Stimulated activated CD8-positive, alpha-beta memory T cell treated with anti-CD3 and anti-CD28 coated beads, Interleukin-15, amount 100 ng/mL, for 24 hours (primary cell): ENCODE results near the gene POR.

Experiments
- DNase-seq: peaks from one replicate; pipeline ENCODE4 v3.0.0-alpha.2; 2020; ENCODE audit warnings: low read depth

POR gene

DNA sequence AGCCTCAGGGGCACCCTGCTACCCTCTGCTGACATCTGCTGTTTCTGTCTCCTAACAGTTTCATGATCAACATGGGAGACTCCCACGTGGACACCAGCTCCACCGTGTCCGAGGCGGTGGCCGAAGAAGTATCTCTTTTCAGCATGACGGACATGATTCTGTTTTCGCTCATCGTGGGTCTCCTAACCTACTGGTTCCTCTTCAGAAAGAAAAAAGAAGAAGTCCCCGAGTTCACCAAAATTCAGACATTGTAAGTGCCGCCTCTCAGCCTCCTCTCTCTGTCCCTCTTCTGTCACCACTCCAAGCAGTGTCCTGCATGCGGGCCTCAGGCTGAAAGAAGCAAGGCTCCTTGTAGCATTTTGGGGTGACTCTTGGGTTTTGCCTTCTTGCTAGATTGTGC, 39.0 kb downstream of the POR start:
- DNase-seq, result no peak

DNA sequence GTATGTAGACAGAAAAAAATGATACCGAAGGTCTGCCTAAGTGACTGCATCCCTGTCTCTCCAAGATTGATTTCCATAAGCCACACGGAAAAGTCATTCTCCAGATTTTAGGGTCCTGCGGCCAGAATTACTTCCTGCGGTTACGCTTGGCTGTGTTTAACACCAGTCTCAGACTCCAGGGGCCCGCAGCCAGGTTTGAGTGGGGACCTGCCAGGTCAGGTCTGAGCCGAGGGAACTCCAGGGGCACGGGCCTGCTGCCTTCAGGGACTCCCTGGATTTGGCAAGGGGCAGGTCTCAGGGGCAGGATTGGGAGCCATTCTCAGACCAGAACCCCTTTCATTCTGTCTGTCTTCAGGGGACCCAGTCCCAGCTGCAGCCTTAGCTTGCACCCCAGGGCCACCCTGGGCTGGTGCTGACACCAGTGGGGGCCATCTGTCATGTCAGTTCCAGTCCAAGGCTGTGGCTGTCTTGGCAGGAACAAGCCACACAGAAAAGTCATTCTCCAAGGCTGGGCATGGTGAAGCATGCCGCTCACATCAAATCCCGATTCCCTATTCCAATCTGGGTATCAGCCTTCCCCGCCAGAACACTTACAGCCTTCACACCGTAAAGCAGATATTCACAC, 40.5 kb downstream of the POR start:
- no peak for DNase-seq

DNA sequence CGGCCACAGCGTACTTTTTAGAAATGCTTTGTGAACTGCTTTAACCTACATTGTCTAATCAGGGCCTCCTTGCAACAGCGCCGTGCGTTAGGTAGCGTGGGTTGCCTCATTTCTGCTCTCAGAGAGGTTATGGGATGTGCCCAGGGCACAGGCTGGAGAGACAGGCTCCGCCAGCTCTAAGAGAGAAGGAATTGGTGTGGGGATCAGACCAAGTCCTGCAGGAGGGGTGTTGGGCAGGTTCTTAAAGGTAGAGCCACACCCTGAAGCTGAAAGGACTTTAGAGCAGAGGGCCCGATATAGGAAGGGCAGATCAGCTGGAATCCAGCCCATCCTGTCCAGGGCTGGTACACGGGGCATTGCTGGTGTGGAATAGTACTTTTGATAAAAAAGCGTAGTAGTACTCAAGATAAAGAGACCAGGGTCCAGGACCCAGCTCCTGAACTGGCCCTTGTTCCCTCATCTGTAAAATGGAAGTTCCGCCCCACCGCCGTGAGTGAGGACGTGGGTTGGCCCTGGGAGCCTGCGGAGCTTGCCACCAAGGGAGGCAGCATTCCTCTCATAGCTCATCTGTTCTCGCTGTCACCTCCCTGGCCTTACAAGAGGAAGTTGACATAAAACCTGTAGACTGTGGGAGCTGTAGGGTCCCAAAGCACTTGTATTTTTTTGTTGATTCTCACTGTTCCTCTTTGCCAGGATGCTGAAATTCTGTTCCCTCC, 42.2 kb downstream of the POR start:
- no peak for DNase-seq

DNA sequence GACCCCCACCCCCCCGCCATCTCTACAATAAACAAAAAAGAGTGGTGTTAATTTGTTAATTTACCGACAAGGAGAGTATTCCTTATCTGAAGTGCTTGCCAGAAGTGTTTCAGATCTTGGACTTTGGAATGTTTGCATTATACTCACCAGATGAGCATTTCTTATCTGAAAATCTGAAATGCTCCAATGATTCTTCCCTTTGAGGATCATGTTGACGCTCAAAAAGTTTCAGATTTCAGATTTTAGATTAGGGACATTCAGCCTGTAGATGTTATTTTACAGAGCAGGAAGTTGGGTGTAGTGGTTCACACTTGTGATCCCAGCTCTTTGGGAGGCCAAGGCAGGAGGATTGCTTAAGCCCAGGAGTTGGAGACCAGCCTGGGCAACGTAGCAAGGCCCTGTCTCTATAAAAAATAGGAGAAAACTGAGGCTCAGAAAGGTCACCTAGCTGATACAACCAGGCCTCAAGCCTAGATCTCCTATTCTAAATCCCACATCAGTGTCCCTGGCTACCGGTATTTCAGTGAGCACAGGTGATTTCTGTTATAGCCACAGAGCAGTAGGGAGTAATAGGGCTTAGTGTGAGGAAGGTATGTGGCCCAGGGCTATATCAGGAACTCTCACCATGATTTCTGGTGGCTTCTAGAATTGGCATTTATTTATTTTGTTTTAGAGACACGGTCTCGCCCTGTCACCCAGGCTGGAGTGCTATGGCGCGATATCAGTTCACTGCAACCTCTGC, 44.0 kb downstream of the POR start:
- no peak for DNase-seq

DNA sequence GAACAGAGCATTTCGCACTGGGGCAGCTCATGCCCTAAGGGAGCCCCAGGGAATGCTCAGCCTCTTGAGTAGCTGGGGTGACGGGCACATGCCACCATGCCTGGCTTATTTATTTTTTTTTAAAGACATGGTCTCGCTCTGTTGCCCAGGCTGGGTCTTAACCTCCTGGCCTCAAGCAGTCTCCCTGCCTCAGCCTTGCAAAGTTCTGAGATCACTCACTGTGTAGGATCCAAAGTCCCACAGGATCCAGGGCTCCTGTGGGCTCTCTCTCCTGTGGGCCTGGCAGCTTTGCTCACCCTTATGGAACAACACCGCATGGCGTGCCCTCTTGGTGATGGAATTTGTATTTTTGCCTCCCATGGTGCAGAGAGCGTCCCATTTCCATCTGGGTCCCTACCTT, 45.4 kb downstream of the POR start:
- DNase-seq, result no peak

DNA sequence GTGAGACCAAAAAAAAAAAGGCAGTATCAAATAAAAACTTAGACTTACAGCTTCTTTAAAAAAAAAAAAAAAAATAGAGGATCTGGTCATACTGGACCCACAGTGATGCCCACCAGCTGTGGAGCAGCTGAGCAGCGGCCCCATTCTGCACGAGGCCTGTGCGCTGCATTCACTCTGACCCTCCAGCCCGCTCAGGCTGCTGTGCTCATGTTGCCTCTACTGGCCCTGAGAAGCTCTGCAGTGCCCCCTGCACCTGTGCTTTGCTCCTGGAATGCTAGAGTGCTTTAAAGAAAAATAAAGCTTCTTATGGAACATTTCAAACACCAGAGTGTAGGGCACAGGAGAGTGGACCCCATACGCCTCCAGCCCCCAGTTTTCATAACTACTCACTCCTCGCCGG, 46.3 kb downstream of the POR start:
- no peak for DNase-seq

DNA sequence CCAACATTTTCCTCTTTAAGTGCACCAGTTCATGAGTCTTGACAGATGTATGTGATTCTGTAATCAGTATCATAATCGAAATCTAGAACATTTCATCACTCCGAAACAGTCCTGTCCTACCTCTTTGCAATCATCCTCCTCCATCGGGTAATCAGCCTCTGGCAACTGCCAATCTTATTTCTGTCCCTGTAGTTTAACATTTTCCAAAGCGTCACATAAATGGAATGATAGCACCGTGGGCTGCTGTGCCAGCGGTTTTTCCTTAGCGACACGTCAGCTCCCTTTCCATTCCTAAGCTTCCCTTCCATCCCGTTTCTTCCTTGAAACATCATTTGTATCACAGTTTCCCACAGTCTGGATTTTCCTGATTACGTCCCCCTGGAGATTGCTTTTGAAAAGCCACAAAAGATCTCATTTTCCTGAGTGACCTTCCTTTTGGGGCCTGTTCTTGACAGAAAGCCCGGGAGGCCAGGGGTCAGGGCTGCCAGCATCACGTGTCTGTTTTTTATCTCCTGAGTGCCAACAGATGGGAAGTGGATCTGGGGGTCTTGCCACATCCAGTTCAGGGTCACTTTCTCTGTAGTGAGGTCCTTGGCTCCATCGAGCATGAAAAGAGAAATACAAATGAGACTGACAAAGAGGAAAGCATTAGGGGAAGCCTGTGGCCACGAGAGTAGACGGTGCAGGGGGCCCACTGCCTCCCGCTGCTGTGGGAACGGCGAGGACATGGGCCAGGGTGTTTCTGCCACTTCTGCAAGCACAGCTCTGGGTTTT, 47.8 kb downstream of the POR start:
- no peak for DNase-seq

DNA sequence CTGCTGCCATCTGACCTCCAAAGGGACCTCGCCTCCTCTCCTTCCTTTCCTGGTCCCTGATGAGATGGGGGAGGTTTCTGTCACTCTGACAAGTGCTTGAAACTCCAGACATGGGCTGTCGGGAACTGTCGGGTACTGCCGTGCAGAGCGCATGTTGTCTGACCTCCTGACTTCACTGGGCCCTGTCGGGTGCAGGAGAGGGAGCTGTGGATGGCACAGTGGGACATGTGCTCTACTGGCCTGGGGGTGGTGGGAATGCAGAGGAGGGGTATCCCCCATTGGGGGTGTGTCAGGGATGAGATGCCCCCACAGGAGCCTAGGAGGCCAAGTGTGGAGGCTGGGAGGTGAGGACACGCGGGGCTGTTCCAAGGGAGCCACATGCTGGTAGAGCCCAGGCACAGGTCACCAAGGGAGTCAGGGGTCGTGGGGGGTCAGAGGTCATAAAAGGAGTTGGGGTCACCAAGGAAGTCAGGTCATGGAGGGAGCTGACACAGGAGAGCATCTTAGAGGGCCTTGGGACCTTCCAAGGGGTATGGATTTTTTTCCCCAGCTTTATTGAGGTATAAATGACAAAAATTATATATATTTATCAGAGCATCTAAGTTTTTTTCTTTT, 48.5 kb downstream of the POR start:
- no peak for DNase-seq

DNA sequence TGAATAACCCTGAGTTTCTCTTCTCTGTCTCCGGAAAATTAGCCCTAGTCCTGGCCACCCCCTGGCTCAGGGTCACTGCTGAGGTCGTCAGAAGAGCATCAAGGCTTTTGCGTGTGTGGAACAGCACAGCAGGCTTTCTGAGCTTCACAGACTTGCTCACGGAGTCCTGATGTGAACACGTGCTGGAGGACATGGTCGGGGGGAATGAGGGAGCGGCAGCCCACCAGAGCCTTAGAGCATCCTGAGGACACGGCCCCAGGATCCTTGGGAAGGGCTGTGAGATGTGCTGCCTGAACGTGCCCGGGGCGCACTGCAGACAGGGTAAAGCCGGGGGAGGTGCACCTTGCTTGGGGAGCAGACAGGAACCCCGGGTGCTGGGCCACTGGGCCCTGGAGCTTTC, 50.7 kb downstream of the POR start:
- no peak for DNase-seq

DNA sequence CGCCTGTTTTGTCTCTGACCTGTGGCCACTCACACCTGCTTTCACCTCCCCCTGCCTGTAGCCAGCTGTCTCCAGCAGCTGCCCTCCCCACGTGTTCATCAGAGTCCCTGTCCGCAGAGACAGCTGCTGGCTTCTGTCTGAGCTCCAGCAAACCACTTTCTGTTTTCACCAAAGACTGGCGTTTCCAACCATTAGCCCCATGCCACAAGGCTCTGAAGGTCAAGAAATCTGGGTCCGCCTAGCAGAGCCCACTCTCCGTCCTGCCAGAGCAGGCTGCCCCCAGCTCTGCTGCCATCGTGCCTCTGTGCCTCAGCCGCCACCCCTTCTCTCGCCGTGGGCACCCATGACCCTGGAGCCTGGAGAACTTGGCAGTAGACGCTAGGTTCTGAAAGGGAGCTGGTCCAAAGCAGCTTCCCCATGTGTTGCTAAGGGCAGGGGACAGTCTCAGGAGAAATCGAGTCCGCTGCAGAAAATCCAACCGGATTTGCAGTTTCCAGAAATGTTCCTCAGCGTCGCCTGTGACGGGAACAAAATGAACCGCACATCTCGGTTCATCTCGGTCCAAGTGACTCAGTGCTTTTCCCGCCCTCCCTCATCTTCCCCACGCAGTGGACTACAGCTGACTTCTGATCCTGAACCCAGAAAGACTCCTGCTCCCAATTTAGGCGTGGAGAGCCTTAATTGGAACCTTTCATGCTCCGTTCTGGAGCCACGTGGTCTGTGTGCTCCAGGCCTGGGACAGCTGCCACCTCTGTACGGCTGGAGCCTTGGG, 51.4 kb downstream of the POR start:
- DNase-seq, result no peak

DNA sequence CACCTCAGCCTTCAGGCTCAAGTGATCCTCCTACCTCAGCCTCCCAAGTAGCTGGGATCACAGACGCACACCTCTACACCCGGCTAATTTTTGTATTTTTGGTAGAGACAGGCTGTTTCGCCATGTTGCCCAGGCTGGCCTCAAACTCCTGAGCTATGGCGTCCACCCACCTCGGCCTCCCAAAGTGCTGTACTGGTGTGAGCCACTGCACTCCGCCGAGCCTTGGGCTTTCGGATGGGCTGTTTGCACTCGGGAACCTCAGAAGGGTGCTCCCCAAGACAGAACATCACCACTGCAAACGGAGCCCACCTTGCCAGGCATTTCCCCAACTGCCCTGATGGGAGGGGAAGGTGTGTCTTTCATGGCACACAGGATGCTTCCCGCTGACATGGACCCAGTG, 52.1 kb downstream of the POR start:
- DNase-seq, result no peak

DNA sequence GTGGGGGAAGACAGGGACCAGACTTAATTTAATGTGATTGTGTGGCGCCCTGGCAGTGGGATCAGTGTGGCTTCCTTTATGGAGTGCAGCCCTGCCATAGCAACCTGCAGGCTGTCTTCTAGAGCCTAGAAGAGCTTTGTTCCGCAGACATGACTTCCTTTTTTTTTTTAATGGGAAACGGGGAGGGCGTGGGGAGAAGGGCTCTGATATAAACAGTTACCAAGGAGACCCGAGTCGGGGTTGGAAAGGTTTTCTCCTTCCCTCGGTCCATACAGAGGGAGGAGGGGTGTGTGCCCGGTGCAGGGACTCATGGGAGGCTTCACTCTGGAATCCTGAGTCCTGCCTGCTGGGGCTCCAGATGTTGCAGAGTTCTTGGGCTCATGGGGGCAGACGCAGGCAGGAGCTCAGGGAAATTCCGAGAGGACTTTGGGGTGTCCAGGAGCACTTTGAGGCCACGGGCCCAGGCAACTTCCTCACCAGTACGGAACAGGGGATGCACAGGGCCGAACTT, 52.6 kb downstream of the POR start:
- DNase-seq, result no peak

DNA sequence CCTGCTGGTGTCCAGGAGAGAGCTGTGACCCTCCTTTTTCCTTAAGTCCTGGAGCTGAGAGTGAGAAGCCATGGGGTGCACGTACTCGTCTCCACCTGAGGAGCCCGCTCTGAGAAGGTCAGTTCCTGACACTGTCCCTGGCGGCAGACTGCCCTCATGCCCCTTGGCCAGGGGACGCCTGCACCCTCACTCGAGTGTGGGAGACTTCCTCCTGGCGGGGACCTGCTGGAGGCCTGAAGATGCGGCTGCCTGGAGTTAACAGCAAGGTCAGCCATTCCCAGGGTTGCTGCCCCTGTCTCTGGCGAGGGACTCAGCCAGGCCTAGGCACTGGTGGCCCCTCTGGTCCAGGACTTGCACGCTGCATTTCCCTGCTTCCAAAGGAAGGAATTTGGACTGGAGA, 53.1 kb downstream of the POR start:
- no peak for DNase-seq

DNA sequence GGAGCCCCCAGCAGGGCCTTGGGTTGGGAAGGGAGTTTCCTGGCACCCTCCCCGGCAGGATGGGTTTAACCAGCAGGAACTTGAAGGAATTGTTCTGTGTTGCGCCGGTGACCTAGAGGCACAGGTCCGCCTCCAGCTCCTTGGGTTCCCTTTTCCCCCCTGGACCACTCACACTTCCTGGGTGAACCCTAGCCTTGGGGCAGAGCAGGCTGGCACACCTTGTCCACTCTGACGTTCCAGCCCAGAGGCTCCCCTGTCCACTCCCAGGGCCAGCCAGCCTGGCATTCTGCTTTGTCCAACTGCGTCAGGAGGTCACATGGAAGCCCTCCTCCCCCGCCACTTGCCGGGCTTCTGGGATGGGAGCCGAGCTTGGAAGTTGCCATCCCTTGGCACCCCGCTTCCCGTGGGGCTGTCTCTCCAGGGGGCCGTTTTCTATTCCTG, 53.6 kb downstream of the POR start:
- DNase-seq, result no peak

DNA sequence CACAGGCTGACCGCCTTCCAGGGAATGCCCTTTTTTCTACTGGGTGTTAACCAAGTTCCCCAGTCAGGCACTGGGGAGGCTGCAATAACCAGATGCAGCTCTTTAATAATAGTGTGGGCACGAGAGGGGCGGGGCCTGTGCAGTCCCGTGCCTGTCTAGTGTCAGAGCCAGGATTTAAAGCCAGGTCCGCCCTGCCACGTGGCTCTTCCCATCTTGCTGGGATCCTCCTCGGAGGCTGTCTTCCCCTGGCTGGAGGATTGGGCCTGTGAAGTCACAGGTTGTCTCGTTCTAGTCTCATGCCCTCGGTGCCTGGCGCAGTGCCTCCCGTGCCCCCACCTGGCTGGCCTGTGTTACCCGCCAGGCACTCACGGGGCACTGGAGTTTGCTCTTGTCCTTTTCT, 54.2 kb downstream of the POR start:
- DNase-seq, result no peak

DNA sequence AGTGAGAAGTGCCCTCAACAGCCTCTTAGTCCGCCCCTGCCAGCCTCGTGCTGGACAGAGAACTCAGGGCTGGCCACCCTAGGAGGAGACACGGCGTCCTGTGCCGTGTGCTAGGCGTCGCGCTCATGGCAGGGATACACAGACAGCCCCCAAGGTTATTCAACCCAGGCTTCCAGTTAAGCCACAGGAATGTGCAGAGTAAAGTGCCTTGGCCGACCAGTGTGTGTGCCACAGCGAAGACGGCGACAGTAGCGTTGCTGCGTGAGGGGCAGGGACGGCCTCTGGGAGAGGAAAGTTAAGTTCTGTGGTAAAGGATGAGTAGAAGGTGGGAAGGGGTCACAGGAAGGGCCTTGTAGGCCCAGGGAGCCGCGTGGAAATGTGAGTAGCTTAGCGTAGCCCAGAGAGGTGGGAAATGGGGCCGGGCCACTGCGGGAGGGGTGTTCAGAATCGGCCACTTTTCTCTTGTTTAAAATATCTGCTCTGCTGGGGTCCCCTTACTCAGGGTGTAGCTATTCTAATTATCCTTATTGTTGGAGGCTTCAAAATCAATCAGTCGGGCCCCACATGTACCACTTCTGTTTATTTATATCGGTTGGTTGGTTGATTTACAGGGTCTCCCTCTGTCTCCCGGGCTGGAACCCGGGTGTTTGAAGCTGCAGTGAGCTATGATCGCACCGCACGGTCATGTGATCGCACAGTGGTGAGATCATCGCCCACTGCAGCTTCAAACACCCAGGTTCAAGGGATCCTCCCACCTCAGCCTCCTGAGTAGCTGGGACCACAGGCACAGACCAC, 54.9 kb downstream of the POR start:
- no peak for DNase-seq

DNA sequence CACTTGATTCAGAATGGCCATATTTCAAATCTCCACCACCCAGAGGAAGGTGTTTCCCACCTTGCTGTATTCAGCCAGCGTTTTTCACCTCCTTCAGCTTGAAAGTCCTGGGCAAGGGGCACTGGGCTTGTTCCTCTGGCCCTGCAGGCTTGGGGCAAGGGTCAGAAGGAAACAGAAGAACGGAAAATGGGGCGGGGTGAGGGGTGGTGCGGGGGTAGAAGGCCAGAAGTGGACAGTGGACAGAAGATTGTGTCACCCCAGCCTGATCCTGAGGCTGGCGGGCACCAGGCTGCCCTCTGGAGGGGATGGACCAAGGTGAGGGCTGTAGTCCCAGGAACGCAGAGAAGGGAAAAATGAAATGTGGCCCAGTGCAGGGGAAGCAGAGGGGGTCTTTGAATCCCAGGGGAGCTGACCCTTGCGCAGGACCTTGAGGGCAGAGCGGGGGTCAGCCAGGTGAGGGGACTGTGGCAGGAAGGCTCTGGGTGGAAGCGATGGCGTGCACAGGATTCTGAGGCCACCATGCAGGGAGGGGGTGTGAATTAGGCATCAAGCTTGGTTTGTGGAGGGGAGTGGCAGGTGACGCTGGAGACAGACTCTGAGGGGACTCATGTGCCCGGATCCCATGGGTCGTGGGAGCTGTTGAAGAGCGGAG, 56.5 kb downstream of the POR start:
- no peak for DNase-seq

DNA sequence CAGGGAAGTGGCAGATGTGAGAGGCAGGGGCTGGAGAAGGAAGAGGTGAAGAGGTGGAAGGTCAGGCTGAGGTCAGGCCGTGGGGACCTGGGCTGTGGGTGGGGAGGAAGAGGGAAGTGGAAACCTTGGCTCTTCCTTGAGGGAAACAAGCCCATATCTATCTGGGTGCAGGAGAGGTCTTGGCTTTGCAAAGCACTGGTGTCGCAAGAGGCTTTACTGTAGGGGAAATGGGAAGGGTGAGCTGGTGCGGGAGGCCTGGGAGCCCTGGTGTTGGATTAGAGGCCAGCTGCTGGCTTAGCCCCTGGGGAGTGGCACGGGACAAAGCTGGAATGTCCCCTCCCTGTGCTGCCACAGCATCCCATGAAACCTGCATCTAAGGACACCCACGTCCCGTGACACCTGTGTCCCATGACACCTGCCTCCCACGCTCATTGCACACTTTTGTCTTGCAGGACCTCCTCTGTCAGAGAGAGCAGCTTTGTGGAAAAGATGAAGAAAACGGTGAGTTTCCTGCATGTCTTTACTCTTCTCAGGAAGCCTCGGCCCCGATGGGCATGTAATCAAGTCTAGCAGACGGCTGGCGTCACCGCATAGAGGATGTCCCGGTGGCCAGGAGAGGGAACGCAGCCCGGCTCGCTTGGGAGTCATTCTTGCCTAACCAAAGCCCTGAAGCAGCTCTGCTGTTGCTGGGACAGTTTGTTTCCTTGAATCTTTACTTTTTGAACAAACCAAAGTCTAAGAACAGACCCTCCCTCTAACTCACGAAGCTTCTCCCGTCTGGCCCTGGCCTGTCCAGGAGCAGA, 57.2 kb downstream of the POR start:
- DNase-seq, result no peak

DNA sequence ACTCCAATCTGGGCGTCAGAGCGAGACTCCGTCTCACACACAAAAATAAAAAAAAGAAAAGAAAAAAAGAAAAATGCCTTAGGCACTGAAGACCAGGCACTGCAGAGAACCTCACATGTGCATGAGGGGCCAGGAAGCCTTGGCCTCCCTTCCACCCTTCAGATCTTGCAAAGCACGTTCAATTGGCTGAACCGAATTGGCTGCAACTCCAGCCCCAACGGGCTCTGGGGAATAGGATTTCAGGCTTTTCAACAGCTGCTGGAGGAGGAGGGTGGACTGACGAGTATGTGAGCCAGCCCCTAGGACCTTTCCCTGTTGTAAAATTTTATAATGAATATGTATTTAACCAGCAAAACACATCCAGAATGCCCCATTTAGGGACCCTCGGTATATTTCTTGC, 62.8 kb downstream of the POR start:
- DNase-seq, result no peak
